Heart right ventricle (tissue), 16 donors: ENCODE results near the gene TRMT112. TPM values are rescaled to one million over a fixed set of nuclear protein-coding genes. Genes with fewer than 3 reads are reported as not detected.
A peak's percentile ranks its signal among the peaks of the same experiment; 100 is the strongest.

Experiments used
- ATAC-seq, 8 donors: fragments of 200-7000 bp; cut with Tn5 transposase; one replicate each; pipeline ENCODE4 v1.9.1; 2020; ENCODE audit warnings: mild to moderate bottlenecking in 8 of 8, moderate library complexity in 8 of 8, moderate number of reproducible peaks in 1 of 8
- DNase-seq, 2 donors: peaks; one replicate each; pipeline ENCODE4 v3.0.0-alpha.2; 2020
- H3K27ac ChIP-seq, 10 donors: fragments of 200-600 bp; sonication (generic) in 2 of 10; one replicate each; pipeline versions ENCODE4 v1.5.0 to v1.8.0; 2020 to 2022; ENCODE audit warnings: mild to moderate bottlenecking in 3 of 10
- H3K27me3 ChIP-seq, 7 donors: fragments of 200-600 bp; one replicate each; pipeline ENCODE4 v1.8.0; 2021 to 2022; ENCODE audit warnings: mild to moderate bottlenecking in 2 of 7
- H3K36me3 ChIP-seq, 9 donors: fragments of 200-600 bp; sonication (generic) in 1 of 9; one replicate each; pipeline versions ENCODE4 v1.5.0 to v1.8.0; 2020 to 2022; ENCODE audit warnings: mild to moderate bottlenecking in 2 of 9
- H3K4me1 ChIP-seq, 9 donors: fragments of 200-600 bp; sonication (generic) in 1 of 9; one replicate each; pipeline versions ENCODE4 v1.5.0 to v1.8.0; 2020 to 2022; ENCODE audit warnings: mild to moderate bottlenecking in 4 of 9
- H3K4me3 ChIP-seq, 10 donors: fragments of 200-600 bp; sonication (generic) in 2 of 10; one replicate each; pipeline versions ENCODE4 v1.5.0 to v1.8.0; 2020 to 2022; ENCODE audit warnings: mild to moderate bottlenecking in 7 of 10, moderate library complexity in 2 of 10
- H3K9me3 ChIP-seq, 11 donors: fragments of 200-600 bp in 10 of 11; sonication (generic) in 2 of 11; one replicate each; pipeline versions ENCODE4 v1.5.0 to v1.8.0; 2013 to 2022; ENCODE audit warnings: mild to moderate bottlenecking in 2 of 11, control low read depth in 1 of 11, moderate library complexity in 1 of 11
- CTCF ChIP-seq, 9 donors: fragments of 200-600 bp; sonication (generic) in 2 of 9; IDR thresholded peaks; one replicate each; pipeline versions ENCODE4 v1.5.0 to v1.8.0; 2021 to 2022; ENCODE audit warnings: antibody characterized with exemption in 9 of 9, mild to moderate bottlenecking in 5 of 9, moderate library complexity in 1 of 9
- WGBS, 2 donors: extraction: QIAGEN DNeasy Blood & Tissue Kit; methylation state at CpG; one replicate each; pipeline ENCODE4 v1.1.7; 2013; ENCODE audit warnings: inconsistent platforms in 1 of 2; 5-methylcytosine and 5-hydroxymethylcytosine counted together
- intact Hi-C, 10 donors: fragments of 100-400 bp; cut with DNase I; formaldehyde crosslinking; loops; one replicate each; pipeline versions ENCODE4 v1.11.1 to v1.14.2; 2022
- polyA plus RNA-seq, 2 donors: library from polyadenylated mRNA; stranded (reverse); fragments of 200-250 nt; gene quantifications; one replicate each; pipeline ENCODE4 v1.2.3, GENCODE V29; 2013
- total RNA-seq, 10 donors: library from RNA; stranded (reverse); fragmentation: NEBNext Ultra II Directional in 3 of 10; extraction: Animal tissue kit (Norgen Biotek cat#: 25700) in 3 of 10; gene quantifications; one replicate each; pipeline versions ENCODE4 v1.2.1 to v1.2.4, GENCODE V29; 2021 to 2023
- donor health status: Arrhythmogenic right ventricular cardiomyopathy.
- donor health status: ischemic (EF 13 %, LVEDD 7.1; RV severe dilation, severe dysfunction).
- donor health status: healthy with polysubstance abuse.
- donor health status: DM: no; HTN: yes; CAD: no.
- donor health status: DM: no; HTN: no; CAD: no.
- donor health status: ischemic (EF 25% LVEDD 6.9; RV normal size, moderate dysfunction).
- donor health status: ischemic (EF 25% LVEDD 5.7; RV mildly dilated, moderate dysfunction).
- donor health status: healthy.
- donor health status: DM: yes; HTN: yes; CAD: no.
- donor health status: Ischemic cardiomyopathy.
- donor health status: ischemic (EF 35%, LVEDD 5.7; RV mildly dilated, moderate dysfunction).
- donor health status: nonischemic (EF 11% LVEDD 7.7; RV severe dilation, severe dysfunction).
- donor health status: DM: yes; HTN: yes; CAD: no.
- donor health status: PGD.
- donor health status: ischemic (EF 29% LVEDD 5.4; RV normal size, mild dysfunction).
- donor health status: nonischemic (EF 23%, LVEDD 6.1; RV moderate dilation, normal function).

The TRMT112 gene
- total and polyA plus RNA-seq, 12 donors: 68.7 to 208 (median 92.2) TPM

- no peak for TF ChIP-seq CTCF (IDR thresholded peaks at IDR 0.05)
- peaks cover 18 to 46% (median 39%) of the 10 kb centered on the region in 9 donors for H3K4me1 ChIP-seq
- peaks cover 0 to 13% (median 0%) of the 10 kb centered on the region in 9 donors for H3K36me3 ChIP-seq
- ATAC-seq (no peak), DNase-seq (no peak)
- H3K9me3 ChIP-seq: no peaks in the 10 kb centered on the region
- 95 to 97% methylated on average over 33 of the region's 33 CpGs for whole genome bisulfite sequencing, 2 donors
- H3K4me3 ChIP-seq: no peak overlapping the region
- H3K27me3 ChIP-seq: peaks cover 17 to 32% (median 30%) of the 10 kb centered on the region in 7 donors
- intact Hi-C loops: no loop called here
- H3K27ac ChIP-seq: no peak overlapping the region
These were observed 29.5 kb downstream of the TRMT112 start for GRCh38 chr11:64287676-64288352.

- TF ChIP-seq CTCF (IDR thresholded peaks at IDR 0.05): no peak
- Histone ChIP-seq H3K4me1 (peaks cover 18 to 46% (median 34%) of the 10 kb centered on the region in 9 donors), H3K27me3 (peaks cover 9 to 22% (median 20%) of the 10 kb centered on the region in 7 donors), H3K4me3 (no peak overlapping the region), H3K27ac (no peak overlapping the region), H3K36me3 (peaks cover 0 to 23% (median 0%) of the 10 kb centered on the region in 9 donors), H3K9me3 (no peaks in the 10 kb centered on the region)
- ATAC-seq (no peak), DNase-seq (no peak)
- WGBS, 2 donors: 91 to 92% methylated on average over 9 of the region's 9 CpGs
- intact Hi-C loops: no loop called here
These were observed 30.6 kb downstream of the TRMT112 start for GRCh38 chr11:64286801-64287159.

GRCh38 chr11:64285885-64286800 lies 31.2 kb downstream of the TRMT112 start:
- DNase-seq (no peak), ATAC-seq (peak in 3 of 8 donors; percentile 1 to 9 (median 1))
- intact Hi-C loops: loop anchor here in 5 of 10 donors (1.0 to 2.0 kb wide), 3 partner anchors 15 to 19 kb away; partner anchors contain the start of gene ESRRA (in 2 of the 5)
- Histone ChIP-seq H3K36me3 (peaks cover 0 to 30% (median 0%) of the 10 kb centered on the region in 9 donors), H3K9me3 (no peaks in the 10 kb centered on the region), H3K27me3 (peaks cover 3 to 16% (median 13%) of the 10 kb centered on the region in 7 donors), H3K27ac (peak overlapping the region; percentile 84 to 99 (median 95)), H3K4me1 (peaks cover 14 to 48% (median 31%) of the 10 kb centered on the region in 9 donors), H3K4me3 (peak overlapping the region; percentile 39 to 91 (median 74))
- 25 to 36% methylated on average over 29 to 40 of the region's 40 CpGs for WGBS, 2 donors
- no peak for TF ChIP-seq CTCF (IDR thresholded peaks at IDR 0.05)
